Neural progenitor cell (in vitro differentiated cells): ENCODE measurements around the gene SMU1. TPM values are rescaled to one million over a fixed set of nuclear protein-coding genes. Genes with fewer than 3 reads are reported as not detected.

Experiments
- DNase-seq: peaks from one replicate; pipeline ENCODE4 v3.0.0-alpha.2; 2016; ENCODE audit warnings: low spot score
- H2AFZ ChIP-seq: fragments of 200-600 bp; sonication (generic); replicated peaks from 2 replicates; pipeline ENCODE4 v1.6.1; 2016; ENCODE audit warnings: antibody characterized with exemption
- H3F3A ChIP-seq: fragments of 200-600 bp; sonication (generic); 2 replicates; pipeline ENCODE4 v1.6.1; 2016; ENCODE audit warnings: antibody characterized with exemption, low read depth
- H3K27ac ChIP-seq: fragments of 200-600 bp; sonication (generic); 2 replicates; pipeline ENCODE4 v1.5.1; 2016; ENCODE audit warnings: mild to moderate bottlenecking
- H3K27me3 ChIP-seq: fragments of 200-600 bp; sonication (generic); 2 replicates; pipeline ENCODE4 v1.6.1; 2016; ENCODE audit warnings: mild to moderate bottlenecking, moderate library complexity
- H3K36me3 ChIP-seq: fragments of 200-600 bp; sonication (generic); 2 replicates; pipeline ENCODE4 v1.5.1; 2016
- H3K4me1 ChIP-seq: fragments of 200-600 bp; sonication (generic); 2 replicates; pipeline ENCODE4 v1.6.1; 2016; ENCODE audit warnings: mixed run types
- H3K4me2 ChIP-seq: fragments of 200-600 bp; sonication (generic); 2 replicates; pipeline ENCODE4 v1.6.1; 2016
- H3K4me3 ChIP-seq: fragments of 200-600 bp; sonication (generic); 2 replicates; pipeline ENCODE4 v1.5.1; 2016
- H3K79me2 ChIP-seq: fragments of 200-600 bp; sonication (generic); 2 replicates; pipeline ENCODE4 v1.6.1; 2016; ENCODE audit warnings: low read depth
- H3K9ac ChIP-seq: fragments of 200-600 bp; sonication (generic); 2 replicates; pipeline ENCODE4 v1.6.1; 2016
- H3K9me3 ChIP-seq: fragments of 200-600 bp; sonication (generic); 2 replicates; pipeline ENCODE4 v1.5.1; 2016; ENCODE audit warnings: low read depth
- H4K20me1 ChIP-seq: fragments of 200-600 bp; sonication (generic); 2 replicates; pipeline ENCODE4 v1.6.1; 2016; ENCODE audit warnings: low read depth
- H3K27ac Mint-ChIP-seq: 3 replicates; pipeline ENCODE4 v1.8.0; 2021; ENCODE audit warnings: mixed read lengths
- H3K27me3 Mint-ChIP-seq: 2 replicates; pipeline ENCODE4 v1.8.0; 2022; ENCODE audit warnings: low read depth, mild to moderate bottlenecking, inconsistent platforms, moderate library complexity, mixed read lengths; ENCODE audit not compliant: insufficient read depth
- H3K36me3 Mint-ChIP-seq: 3 replicates; pipeline ENCODE4 v1.8.0; 2021; ENCODE audit warnings: mixed read lengths
- H3K4me1 Mint-ChIP-seq: 3 replicates; pipeline ENCODE4 v1.8.0; 2021; ENCODE audit warnings: mixed read lengths
- H3K4me3 Mint-ChIP-seq: 3 replicates; pipeline ENCODE4 v1.8.0; 2021; ENCODE audit warnings: mild to moderate bottlenecking, moderate library complexity, mixed read lengths
- H3K9me3 Mint-ChIP-seq: 3 replicates; pipeline ENCODE4 v1.8.0; 2020; ENCODE audit warnings: mixed read lengths
- EZH2 ChIP-seq: fragments of 200-600 bp; sonication (generic); IDR thresholded peaks from 2 replicates; pipeline ENCODE4 v1.6.1; 2017; ENCODE audit warnings: antibody characterized with exemption, mild to moderate bottlenecking, moderate library complexity
- EZH2phosphoT487 ChIP-seq: fragments of 200-600 bp; sonication (generic); IDR thresholded peaks from 2 replicates; pipeline ENCODE4 v1.6.1; 2017; ENCODE audit warnings: antibody characterized with exemption
- total RNA-seq: library from RNA; depleted of rRNA; stranded (reverse); fragments of >200 nt; gene quantifications from 2 replicates; pipeline ENCODE4 v1.2.3, GENCODE V29; 2015; ENCODE audit warnings: low replicate concordance
- TF ChIP-seq, protein P1 (sequence below): fragments of 200-600 bp; sonication (generic); IDR thresholded peaks from 2 replicates; pipeline ENCODE4 v1.5.1; 2017; ENCODE audit warnings: antibody characterized with exemption, mild to moderate bottlenecking

The SMU1 gene
- total RNA-seq, 1 donor from 2014 or later: 34.9 TPM

DNA sequence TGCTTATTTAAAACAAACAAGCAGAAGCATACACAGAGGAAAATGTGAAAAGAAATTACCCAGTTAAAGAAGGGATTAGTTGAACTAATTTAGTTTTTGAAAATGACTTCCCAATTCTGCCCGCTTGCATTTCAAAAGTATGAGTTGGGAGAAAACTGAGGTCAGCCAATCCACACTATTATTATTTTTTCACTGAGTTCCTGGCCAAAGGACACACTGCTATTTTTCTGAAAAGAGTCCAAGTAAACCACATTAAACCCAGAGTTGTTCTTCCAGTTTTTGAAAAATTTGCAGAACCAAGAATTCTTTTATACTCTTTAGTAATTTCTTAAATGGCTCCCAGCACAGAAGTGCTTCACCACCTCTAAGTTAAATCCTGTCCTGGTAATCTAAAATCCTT lies 7.5 kb downstream of the SMU1 start:
- no peak overlapping the region for H3K4me3 Mint-ChIP-seq
- TF ChIP-seq EZH2: no peak
- no peak for TF ChIP-seq EZH2phosphoT487
- TF ChIP-seq, protein P1, sequence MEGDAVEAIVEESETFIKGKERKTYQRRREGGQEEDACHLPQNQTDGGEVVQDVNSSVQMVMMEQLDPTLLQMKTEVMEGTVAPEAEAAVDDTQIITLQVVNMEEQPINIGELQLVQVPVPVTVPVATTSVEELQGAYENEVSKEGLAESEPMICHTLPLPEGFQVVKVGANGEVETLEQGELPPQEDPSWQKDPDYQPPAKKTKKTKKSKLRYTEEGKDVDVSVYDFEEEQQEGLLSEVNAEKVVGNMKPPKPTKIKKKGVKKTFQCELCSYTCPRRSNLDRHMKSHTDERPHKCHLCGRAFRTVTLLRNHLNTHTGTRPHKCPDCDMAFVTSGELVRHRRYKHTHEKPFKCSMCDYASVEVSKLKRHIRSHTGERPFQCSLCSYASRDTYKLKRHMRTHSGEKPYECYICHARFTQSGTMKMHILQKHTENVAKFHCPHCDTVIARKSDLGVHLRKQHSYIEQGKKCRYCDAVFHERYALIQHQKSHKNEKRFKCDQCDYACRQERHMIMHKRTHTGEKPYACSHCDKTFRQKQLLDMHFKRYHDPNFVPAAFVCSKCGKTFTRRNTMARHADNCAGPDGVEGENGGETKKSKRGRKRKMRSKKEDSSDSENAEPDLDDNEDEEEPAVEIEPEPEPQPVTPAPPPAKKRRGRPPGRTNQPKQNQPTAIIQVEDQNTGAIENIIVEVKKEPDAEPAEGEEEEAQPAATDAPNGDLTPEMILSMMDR: no peak
- H3K36me3 Mint-ChIP-seq: peaks cover 13% of the 10 kb centered on the region
- Histone ChIP-seq H3K9ac (no peak overlapping the region), H3K9me3 (no peaks in the 10 kb centered on the region), H3K79me2 (peaks cover 41% of the 10 kb centered on the region), H3K27me3 (no peaks in the 10 kb centered on the region), H3K4me1 (no peaks in the 10 kb centered on the region), H3K36me3 (peaks cover 19% of the 10 kb centered on the region), H4K20me1 (peaks cover 14% of the 10 kb centered on the region), H3F3A (no peaks in the 10 kb centered on the region), H3K27ac (no peak overlapping the region), H2AFZ (no peak overlapping the region), H3K4me3 (no peak overlapping the region), H3K4me2 (no peak overlapping the region)
- DNase-seq: no peak
- no peaks in the 10 kb centered on the region for H3K9me3 Mint-ChIP-seq
- H3K4me1 Mint-ChIP-seq: no peaks in the 10 kb centered on the region
- no peak overlapping the region for H3K27ac Mint-ChIP-seq
- H3K27me3 Mint-ChIP-seq: peaks cover 2% of the 10 kb centered on the region

DNA sequence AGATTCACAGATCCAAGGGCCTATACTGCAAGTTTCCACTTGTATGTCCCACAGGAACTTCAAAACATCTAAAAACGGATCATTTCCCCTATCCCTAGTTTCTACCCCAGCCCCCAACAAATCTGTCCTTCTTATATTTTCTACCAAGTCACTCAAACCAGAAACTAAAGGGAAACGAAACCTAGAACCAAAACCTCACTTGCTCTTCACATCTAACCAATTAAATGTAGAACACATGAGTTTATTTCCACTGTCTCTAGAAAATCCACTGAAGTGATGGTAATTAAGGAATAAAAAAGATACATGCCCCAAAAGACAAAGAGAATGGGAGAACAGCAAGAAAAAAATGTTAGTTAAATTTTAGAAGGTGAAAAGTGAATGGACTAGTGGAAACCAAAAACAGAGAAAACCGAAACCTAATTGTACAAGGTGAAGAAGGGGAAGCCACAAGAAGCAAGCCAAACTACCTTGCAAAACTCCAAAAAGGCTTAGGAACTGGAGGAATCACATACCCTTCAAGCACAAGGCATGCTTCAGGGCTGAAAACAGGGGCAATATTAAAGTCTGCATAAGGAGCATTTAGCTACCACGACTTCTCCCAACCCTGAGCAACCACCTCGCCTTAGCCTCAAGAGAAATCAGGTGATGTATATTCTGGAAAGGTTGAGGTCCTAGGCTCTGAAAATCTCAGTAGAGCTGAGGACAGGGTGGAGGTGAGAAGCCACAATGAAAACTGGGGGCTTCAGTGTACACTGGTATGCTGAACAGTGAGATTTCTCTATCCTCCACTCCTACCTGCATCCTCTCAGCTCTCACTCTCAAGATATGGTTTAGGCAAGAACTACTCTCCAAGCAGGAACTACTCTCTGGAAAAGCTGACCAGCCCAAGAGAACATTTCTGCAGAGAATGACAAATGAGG lies 11.1 kb downstream of the SMU1 start:
- TF ChIP-seq, protein P1: no peak
- TF ChIP-seq EZH2 (no peak), EZH2phosphoT487 (no peak)
- no peaks in the 10 kb centered on the region for H3K4me1 Mint-ChIP-seq
- Histone ChIP-seq H3K4me3 (no peak overlapping the region), H3K36me3 (peaks cover 8% of the 10 kb centered on the region), H4K20me1 (no peaks in the 10 kb centered on the region), H3K79me2 (peaks cover 6% of the 10 kb centered on the region), H3K9me3 (no peaks in the 10 kb centered on the region), H3F3A (no peaks in the 10 kb centered on the region), H3K9ac (no peak overlapping the region), H3K27ac (no peak overlapping the region), H3K4me2 (no peak overlapping the region), H3K27me3 (no peaks in the 10 kb centered on the region), H2AFZ (no peak overlapping the region), H3K4me1 (no peaks in the 10 kb centered on the region)
- no peaks in the 10 kb centered on the region for H3K9me3 Mint-ChIP-seq
- H3K4me3 Mint-ChIP-seq: no peak overlapping the region
- H3K27me3 Mint-ChIP-seq: peaks cover 2% of the 10 kb centered on the region
- no peak for DNase-seq
- H3K27ac Mint-ChIP-seq: no peak overlapping the region
- peaks cover 13% of the 10 kb centered on the region for H3K36me3 Mint-ChIP-seq

DNA sequence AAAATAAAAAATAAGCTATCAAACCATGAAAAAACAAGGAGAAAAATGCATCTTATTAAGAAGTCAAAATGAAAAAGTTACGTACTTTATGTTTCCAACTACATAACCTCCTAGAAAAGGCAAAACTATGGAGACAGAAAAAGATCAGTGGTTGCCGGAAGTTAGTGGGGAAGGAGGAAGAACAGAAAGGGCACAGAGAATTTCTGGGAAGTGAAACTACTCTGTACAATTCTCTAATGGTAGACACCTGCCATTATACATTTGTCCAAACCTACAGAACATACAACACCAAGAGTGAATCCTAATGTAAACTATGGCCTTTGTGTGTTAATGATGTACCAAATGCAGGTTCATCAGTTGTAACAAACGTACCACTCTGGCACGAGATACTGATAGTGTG lies 25.3 kb downstream of the SMU1 start:
- Mint-ChIP-seq H3K27me3 (no peaks in the 10 kb centered on the region), H3K36me3 (peaks cover 9% of the 10 kb centered on the region), H3K9me3 (no peaks in the 10 kb centered on the region), H3K4me3 (no peak overlapping the region), H3K4me1 (no peaks in the 10 kb centered on the region), H3K27ac (no peak overlapping the region)
- Histone ChIP-seq H3F3A (peaks cover 2% of the 10 kb centered on the region), H3K4me1 (no peaks in the 10 kb centered on the region), H3K9me3 (no peaks in the 10 kb centered on the region), H3K27ac (no peak overlapping the region), H3K4me3 (no peak overlapping the region), H3K79me2 (no peaks in the 10 kb centered on the region), H2AFZ (no peak overlapping the region), H3K27me3 (no peaks in the 10 kb centered on the region), H4K20me1 (no peaks in the 10 kb centered on the region), H3K4me2 (no peak overlapping the region), H3K9ac (no peak overlapping the region), H3K36me3 (peaks cover 5% of the 10 kb centered on the region)
- TF ChIP-seq EZH2 (no peak), EZH2phosphoT487 (no peak)
- TF ChIP-seq, protein P1: no peak
- DNase-seq: no peak
